HCT116 (cell line): ENCODE data around the gene PYGO2. TPM values are rescaled to one million over a fixed set of nuclear protein-coding genes. Genes with fewer than 3 reads are reported as not detected.

Source experiments
- ATAC-seq: fragments of 200-7000 bp; cut with Tn5 transposase; 2 replicates; pipeline ENCODE4 v1.9.1; 2020; ENCODE audit warnings: mild to moderate bottlenecking, moderate library complexity
- BruUV-seq: library from RNA; stranded (reverse); fragments of 400-500 nt; replicated peaks from 2 replicates; lab custom pipeline; 2021; lab: Mats Ljungman, UMichigan
- CTCF ChIA-PET: fragments of 300-600 bp; sonication (Branson Sonifier 250); formaldehyde crosslinking; loops from one replicate; lab custom pipeline; 2021; ENCODE audit warnings: antibody characterized with exemption; lab: Charles Lee
- POLR2A ChIA-PET: fragments of 300-600, 350-600 bp; sonication (Branson Sonifier 250); formaldehyde crosslinking; loops from one replicate; lab custom pipeline; 2021; ENCODE audit warnings: antibody characterized with exemption; lab: Charles Lee
- RAD21 ChIA-PET, 2 experiments: fragments of 300-600 bp; sonication (Branson Sonifier 250); formaldehyde crosslinking; loops; one replicate each; lab custom pipeline; 2023; ENCODE audit warnings: low total read pairs in 2 of 2; ENCODE audit not compliant: uncharacterized antibody in 2 of 2, unreplicated experiment in 2 of 2, low non-redundant PET in 1 of 2; lab: Charles Lee
- DNase-seq: peaks from one replicate; pipeline ENCODE4 v3.0.0-alpha.2; 2010; ENCODE audit warnings: low read depth, low spot score
- H2AFZ ChIP-seq: fragments of 200-600 bp; shearing (Covaris generic), sonication (generic); 2 replicates; pipeline ENCODE4 v1.6.1; 2017; ENCODE audit warnings: low read depth, mixed run types, mixed read lengths, antibody characterized with exemption, low read length; ENCODE audit not compliant: poor library complexity, severe bottlenecking
- H3K27ac ChIP-seq: 2 replicates; pipeline ENCODE4 v1.5.1; 2012; ENCODE audit warnings: low read depth, low read length
- H3K27me3 ChIP-seq: fragments of 200-600 bp; sonication (generic); 2 replicates; pipeline ENCODE4 v1.6.1; 2016; ENCODE audit warnings: mixed run types, low read length, mixed read lengths; ENCODE audit not compliant: insufficient read depth
- H3K36me3 ChIP-seq, 2 experiments: fragments of 200-500 bp in 1 of 2; fragments of 200-600 bp in 1 of 2; sonication (Bioruptor generic) in 1 of 2; sonication (generic) in 1 of 2; 2 replicates each; pipeline versions ENCODE4 v1.5.1 to v1.6.1; 2014 to 2016; ENCODE audit warnings: low read length in 2 of 2, inconsistent platforms in 1 of 2, mixed read lengths in 1 of 2, mixed run types in 1 of 2; ENCODE audit not compliant: insufficient read depth in 2 of 2, control insufficient read depth in 1 of 2
- H3K4me1 ChIP-seq, 2 experiments: fragments of 200-600 bp in 1 of 2; sonication (generic) in 1 of 2; 2 replicates each; pipeline versions ENCODE4 v1.5.1 to v1.6.1; 2012 to 2017; ENCODE audit warnings: low read length in 2 of 2, inconsistent platforms in 1 of 2, mild to moderate bottlenecking in 1 of 2, mixed read lengths in 1 of 2, mixed run types in 1 of 2, moderate library complexity in 1 of 2; ENCODE audit not compliant: insufficient read depth in 2 of 2, control insufficient read depth in 1 of 2
- H3K4me2 ChIP-seq: fragments of 200-600 bp; sonication (generic); 2 replicates; pipeline ENCODE4 v1.6.1; 2017; ENCODE audit warnings: mixed run types, low read length, mixed read lengths
- H3K4me3 ChIP-seq, 2 experiments: fragments of 200-600 bp in 1 of 2; sonication (generic) in 1 of 2; replicated peaks in 1 of 2; 2 replicates each; pipeline ENCODE4 v1.5.1; 2011 to 2016; ENCODE audit warnings: low read length in 2 of 2, control low read depth in 1 of 2, low read depth in 1 of 2, mild to moderate bottlenecking in 1 of 2, mixed read lengths in 1 of 2, mixed run types in 1 of 2
- H3K79me2 ChIP-seq: fragments of 200-600 bp; sonication (generic); 2 replicates; pipeline ENCODE4 v1.6.1; 2017; ENCODE audit warnings: mild to moderate bottlenecking, mixed run types, low read length, moderate library complexity, mixed read lengths; ENCODE audit not compliant: insufficient read depth
- H3K9ac ChIP-seq: fragments of 200-600 bp; sonication (generic); 2 replicates; pipeline ENCODE4 v1.6.1; 2016; ENCODE audit warnings: low read length, mixed read lengths
- H3K9me2 ChIP-seq: fragments of 200-600 bp; sonication (generic), shearing (Covaris generic); 2 replicates; pipeline ENCODE4 v1.6.1; 2017; ENCODE audit warnings: mixed run types, mild to moderate bottlenecking, moderate library complexity; ENCODE audit not compliant: insufficient read depth
- H3K9me3 ChIP-seq, 2 experiments: fragments of 200-500 bp in 1 of 2; fragments of 200-600 bp in 1 of 2; sonication (Bioruptor generic) in 1 of 2; sonication (generic) in 1 of 2; 2 replicates each; pipeline ENCODE4 v1.6.1; 2014 to 2017; ENCODE audit warnings: low read length in 2 of 2, mixed read lengths in 2 of 2, inconsistent platforms in 1 of 2, low read depth in 1 of 2, mild to moderate bottlenecking in 1 of 2, mixed run types in 1 of 2, moderate library complexity in 1 of 2; ENCODE audit not compliant: control insufficient read depth in 1 of 2, insufficient read depth in 1 of 2
- H4K20me1 ChIP-seq: fragments of 200-600 bp; sonication (generic), shearing (Covaris generic); 2 replicates; pipeline ENCODE4 v1.6.1; 2017; ENCODE audit warnings: mixed run types, mild to moderate bottlenecking, moderate library complexity; ENCODE audit not compliant: insufficient read depth
- CBX3 ChIP-seq: IDR thresholded peaks from 2 replicates; pipeline ENCODE4 v1.6.1; 2012; ENCODE audit warnings: low read depth
- POLR2A ChIP-seq: IDR thresholded peaks from 2 replicates; pipeline ENCODE4 v1.7.0; 2011; ENCODE audit warnings: borderline replicate concordance; ENCODE audit not compliant: insufficient read depth, insufficient read length; ENCODE audit errors: extremely low read depth
- POLR2AphosphoS5 ChIP-seq: IDR thresholded peaks from 2 replicates; pipeline ENCODE4 v1.6.1; 2011; ENCODE audit warnings: mild to moderate bottlenecking, low read depth, low read length, moderate library complexity
- ZFX ChIP-seq: fragments of 450-650 bp; IDR thresholded peaks from 2 replicates; pipeline ENCODE4 v1.6.1; 2017
- intact Hi-C: fragments of 100-400 bp; cut with micrococcal nuclease; formaldehyde crosslinking; loops from 2 replicates; pipeline ENCODE4 v1.10.0; 2022
- total RNA-seq: library from RNA; stranded (reverse); gene quantifications from one replicate; pipeline ENCODE4 v1.2.1, GENCODE V29; 2021; ENCODE audit not compliant: unreplicated experiment
- TF ChIP-seq, protein P1 (sequence below), 3 experiments: fragments of 200-600 bp in 1 of 3; sonication (generic) in 1 of 3; IDR thresholded peaks in 2 of 3; conservative IDR thresholded peaks in 1 of 3; 2 replicates each; pipeline ENCODE4 v1.5.1; 2012 to 2017; ENCODE audit warnings: low read depth in 2 of 3, low read length in 2 of 3, antibody characterized with exemption in 1 of 3, borderline replicate concordance in 1 of 3, control low read depth in 1 of 3, mild to moderate bottlenecking in 1 of 3, mixed read lengths in 1 of 3, mixed run types in 1 of 3, moderate library complexity in 1 of 3; ENCODE audit not compliant: insufficient read depth in 1 of 3

Gene PYGO2
- total RNA-seq, 1 experiment from 2014 or later = 37.2 TPM

GRCh38 chr1:155002464-155003226, 41.1 kb upstream of the PYGO2 start, which contains the start of gene ZBTB7B:
ZBTB7B (plus strand) TSS chr1:155002802; CDS start chr1:155014661, 11,859 bp downstream.
- H4K20me1 ChIP-seq = no peaks in the 10 kb centered on the region
- no peak within 1 kb of the TSS for H2AFZ ChIP-seq
- H3K79me2 ChIP-seq = peaks cover 50% of the 10 kb centered on the region
- POLR2A ChIA-PET = interaction anchor here (0.6 to 1.4 kb wide), 5 partner anchors 13 to 340 kb away, joined by 3 to 7 read pairs (median 4); no protein-coding TSS in a partner anchor
- BruUV-seq = TSS peak; percentile 38
- TF ChIP-seq ZFX (peak; percentile 42; the same call in 1 of the 2 replicates), POLR2AphosphoS5 (peak; percentile 28; the same call in 1 of the 2 replicates), POLR2A (no peak), CBX3 (no peak)
- TF ChIP-seq, protein P1, sequence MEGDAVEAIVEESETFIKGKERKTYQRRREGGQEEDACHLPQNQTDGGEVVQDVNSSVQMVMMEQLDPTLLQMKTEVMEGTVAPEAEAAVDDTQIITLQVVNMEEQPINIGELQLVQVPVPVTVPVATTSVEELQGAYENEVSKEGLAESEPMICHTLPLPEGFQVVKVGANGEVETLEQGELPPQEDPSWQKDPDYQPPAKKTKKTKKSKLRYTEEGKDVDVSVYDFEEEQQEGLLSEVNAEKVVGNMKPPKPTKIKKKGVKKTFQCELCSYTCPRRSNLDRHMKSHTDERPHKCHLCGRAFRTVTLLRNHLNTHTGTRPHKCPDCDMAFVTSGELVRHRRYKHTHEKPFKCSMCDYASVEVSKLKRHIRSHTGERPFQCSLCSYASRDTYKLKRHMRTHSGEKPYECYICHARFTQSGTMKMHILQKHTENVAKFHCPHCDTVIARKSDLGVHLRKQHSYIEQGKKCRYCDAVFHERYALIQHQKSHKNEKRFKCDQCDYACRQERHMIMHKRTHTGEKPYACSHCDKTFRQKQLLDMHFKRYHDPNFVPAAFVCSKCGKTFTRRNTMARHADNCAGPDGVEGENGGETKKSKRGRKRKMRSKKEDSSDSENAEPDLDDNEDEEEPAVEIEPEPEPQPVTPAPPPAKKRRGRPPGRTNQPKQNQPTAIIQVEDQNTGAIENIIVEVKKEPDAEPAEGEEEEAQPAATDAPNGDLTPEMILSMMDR (IDR thresholded peaks at IDR 0.05 in 2 of 3, conservative IDR thresholded peaks at IDR 0.05 in 1 of 3; ENCODE audit: borderline replicate concordance in 1 of 3, insufficient read depth in 1 of 3, low read depth in 2 of 3, low read length in 2 of 3) = no peak
- CTCF ChIA-PET = interaction anchor here (0.6 to 0.9 kb wide), 2 partner anchors 15 to 517 kb away, joined by 3 to 4 read pairs; no protein-coding TSS in a partner anchor
- no peaks in the 10 kb centered on the region; a peak in 1 of 4 replicates for H3K36me3 ChIP-seq
- ATAC-seq (peak; percentile 6), DNase-seq (no peak)
- H3K27me3 ChIP-seq = no peaks in the 10 kb centered on the region
- H3K4me2 ChIP-seq = peak within 1 kb of the TSS; percentile 96
- H3K9me2 ChIP-seq = no peaks in the 10 kb centered on the region
- peaks cover 22 to 73% of the 10 kb centered on the region in 2 experiments for H3K4me1 ChIP-seq
- intact Hi-C loops = loop anchor here (2.0 to 5.0 kb wide), 2 partner anchors 14 to 50 kb away; partner anchors contain the start of gene ADAM15
- H3K4me3 ChIP-seq = peak within 1 kb of the TSS; percentile 97 to 98
- RAD21 ChIA-PET = interaction anchor here in 1 of 2 experiments (0.7 kb wide), 1 partner anchor 270 kb away, joined by 7 read pairs; the partner anchor contains the start of gene CLK2
- peak within 1 kb of the TSS; percentile 99 for H3K27ac ChIP-seq
- no peaks in the 10 kb centered on the region for H3K9me3 ChIP-seq
- peak within 1 kb of the TSS; percentile 93 for H3K9ac ChIP-seq
